IPS-11a (cell line): ENCODE measurements around the gene STIM2.
"Not testable (repeated sequence)": the region's sequence is repeated elsewhere in the genome, so short reads cannot be mapped to it uniquely, and the experiment has no call there.

Experiments used
- H3K4me3 ChIP-seq: one replicate; pipeline ENCODE4 v1.5.1; 2013; ENCODE audit warnings: low read depth, low read length, control low read depth

The STIM2 gene

DNA sequence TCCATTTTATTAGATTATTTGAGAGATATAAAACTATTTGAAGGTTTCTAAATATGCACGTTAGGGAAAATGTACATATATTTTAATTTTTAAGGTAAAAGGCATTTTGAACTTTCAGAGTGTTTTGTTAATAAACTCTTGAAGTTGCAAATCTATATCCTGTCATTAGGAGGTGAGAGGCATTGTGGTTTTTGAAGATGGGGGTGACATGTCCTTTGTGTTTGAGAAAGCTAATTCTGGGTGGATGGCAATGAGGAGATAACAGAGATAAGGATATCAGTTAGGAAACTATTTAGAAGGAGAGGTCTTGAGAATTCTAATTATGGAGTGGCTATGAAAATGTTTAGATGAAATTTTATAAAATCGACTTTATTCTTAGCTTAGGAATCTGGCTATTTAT lies 6.1 kb downstream of the STIM2 start:
- no peak overlapping the region for H3K4me3 ChIP-seq

DNA sequence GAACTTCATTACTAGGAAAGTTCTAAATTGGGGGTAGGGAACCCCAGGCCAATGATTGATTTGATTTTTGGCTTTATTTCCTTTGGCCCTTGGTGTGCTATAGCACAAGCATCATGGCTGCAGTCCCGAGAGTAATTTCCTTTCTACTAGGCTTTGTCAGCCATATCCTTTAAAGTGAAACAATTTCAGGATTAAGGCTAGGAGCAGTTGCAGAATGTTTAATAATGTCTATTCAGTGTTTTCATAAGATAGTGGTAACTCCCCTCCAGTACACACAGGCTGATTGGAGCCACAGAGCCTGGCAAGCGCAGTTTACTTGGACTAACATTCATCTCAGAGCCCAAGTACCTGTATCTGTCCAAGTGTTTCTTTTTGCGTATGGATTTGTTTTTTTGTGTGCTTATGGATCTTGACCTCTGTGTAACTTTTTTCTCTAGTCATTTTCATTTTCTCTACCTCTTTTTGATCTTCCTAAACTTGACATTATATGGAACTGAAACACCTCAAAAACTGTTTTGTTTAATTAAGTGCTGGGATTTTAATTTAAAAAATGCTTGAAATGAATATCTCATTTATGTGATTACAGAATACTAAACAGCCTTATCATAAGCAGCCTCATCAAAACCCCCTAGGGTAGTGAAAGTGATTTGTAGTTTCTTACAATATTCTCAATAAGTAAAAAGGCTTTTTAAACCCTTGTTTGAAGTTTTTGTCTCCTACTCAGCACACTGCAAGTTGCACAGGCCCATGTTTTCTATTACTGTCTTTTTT lies 7.5 kb downstream of the STIM2 start:
- H3K4me3 ChIP-seq, result no peak overlapping the region

DNA sequence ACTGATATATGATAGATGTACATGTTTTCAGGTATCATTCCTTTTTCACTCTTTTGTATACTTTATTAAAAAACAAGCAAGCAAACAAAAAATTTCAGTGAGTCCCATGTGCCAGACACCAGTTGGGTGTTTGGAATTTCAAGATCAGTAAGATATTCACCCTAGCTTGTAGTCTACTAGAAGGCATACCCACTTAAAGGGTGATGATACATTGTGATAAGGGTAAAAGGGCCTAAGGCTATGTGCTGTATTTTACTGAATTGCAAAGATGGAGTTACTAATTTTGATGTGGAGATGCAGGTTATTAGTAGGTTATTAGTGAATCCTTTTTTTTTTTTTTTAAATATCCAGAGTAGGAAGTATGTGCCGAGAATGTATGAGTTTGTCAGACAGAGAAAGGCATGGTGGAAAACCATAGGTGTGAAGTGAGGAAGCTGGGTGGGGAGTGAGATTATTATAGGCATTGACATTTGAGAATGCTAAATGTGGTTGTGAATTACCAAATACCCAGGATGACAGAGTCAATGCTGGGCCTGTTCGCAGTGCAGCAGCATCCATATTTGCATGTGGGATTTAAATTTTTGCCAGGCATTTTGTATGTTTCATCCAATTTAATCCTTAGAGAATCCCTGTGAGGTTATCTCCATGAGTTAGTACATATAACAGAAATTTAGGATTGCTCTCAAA lies 10.1 kb downstream of the STIM2 start:
- H3K4me3 ChIP-seq, result no peak overlapping the region

DNA sequence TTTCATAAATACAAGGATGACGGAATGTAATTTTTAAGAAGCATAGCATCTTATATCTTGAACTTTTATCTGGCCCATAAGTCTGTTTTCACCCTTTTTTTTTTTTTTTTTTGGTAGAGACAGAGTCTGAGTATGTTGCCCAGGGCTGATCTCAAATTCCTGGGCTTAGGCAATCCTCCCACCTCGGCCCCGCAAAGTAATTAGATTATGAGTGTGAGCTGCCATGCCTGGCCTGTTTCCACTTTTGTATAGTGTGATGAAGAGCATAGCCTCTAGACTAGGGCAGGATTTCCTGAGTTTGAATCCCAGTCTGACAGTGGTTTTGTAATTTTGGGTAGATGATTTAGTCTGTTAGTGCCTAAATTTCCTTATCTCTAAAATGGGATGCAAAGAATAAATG lies 11.0 kb downstream of the STIM2 start:
- H3K4me3 ChIP-seq, result no peak overlapping the region

DNA sequence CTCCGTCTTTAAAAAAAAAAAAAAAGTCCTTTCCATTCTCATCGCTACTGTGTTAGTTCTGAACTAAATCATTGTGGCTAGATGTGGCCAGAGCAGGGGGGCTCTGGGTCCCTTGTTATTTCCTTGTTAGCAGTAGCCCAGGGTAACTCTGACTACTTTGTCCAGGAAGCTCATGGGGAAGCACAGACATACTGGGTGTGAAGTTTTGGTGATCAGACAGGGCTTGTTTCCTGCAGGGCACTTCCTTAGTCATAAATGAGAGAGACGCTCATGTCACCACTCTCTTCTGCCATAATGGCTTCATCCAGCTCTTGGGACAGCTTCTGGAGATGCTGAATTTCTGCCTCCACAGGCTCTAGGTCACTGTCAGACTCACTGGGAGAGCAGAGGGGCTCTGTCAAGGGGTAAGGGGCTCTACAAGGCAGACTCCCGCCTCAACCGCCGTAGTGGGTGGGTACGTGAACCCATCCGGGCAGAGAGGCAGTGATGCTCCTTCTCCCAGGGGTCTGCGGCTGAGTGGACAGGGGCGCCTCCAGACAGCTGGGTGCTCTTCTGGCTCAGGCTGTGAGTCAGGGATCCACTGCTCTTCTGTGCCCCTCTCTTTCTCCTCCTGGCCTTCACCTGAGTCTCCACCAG lies 12.9 kb downstream of the STIM2 start:
- no peak overlapping the region for H3K4me3 ChIP-seq

DNA sequence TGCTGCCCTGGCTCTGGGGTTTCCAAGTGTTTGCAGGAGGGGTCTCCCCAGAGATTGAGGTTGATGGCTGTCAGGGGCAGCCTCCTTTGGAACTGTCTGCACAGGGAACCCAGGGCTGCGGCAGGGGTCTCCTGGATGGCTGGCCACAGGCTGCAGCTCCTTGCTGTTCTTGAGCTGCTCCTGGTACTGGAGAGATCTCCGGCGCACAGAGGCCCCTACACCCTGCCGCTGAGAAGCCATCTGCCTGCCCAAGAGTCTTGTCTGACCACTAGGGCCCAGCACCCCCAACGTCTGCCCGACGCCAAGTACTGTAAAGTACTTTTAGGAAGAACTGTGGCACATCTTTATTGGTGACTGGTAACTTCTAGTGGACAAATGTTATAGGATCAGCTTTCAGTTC lies 13.5 kb downstream of the STIM2 start:
- no peak overlapping the region for H3K4me3 ChIP-seq

DNA sequence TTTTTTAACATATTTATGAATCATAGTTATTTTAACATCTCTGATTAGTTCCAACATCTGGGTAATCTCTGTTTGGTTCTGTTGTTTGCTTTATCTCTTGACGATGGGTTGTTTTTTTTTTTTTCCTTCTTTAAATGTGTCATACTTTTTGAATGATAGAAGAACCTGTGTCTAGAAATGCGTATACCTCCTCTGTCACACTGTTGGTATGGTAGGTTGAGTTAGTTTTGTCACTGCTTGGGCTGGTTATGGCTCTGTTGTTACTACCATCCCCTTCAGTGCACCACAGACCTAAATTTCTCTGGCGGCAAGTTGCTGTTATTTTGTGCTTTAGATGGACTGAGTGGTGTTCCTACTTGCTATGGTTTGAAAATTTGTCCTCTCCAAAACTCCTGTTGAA lies 16.8 kb downstream of the STIM2 start:
- H3K4me3 ChIP-seq, result no peak overlapping the region

DNA sequence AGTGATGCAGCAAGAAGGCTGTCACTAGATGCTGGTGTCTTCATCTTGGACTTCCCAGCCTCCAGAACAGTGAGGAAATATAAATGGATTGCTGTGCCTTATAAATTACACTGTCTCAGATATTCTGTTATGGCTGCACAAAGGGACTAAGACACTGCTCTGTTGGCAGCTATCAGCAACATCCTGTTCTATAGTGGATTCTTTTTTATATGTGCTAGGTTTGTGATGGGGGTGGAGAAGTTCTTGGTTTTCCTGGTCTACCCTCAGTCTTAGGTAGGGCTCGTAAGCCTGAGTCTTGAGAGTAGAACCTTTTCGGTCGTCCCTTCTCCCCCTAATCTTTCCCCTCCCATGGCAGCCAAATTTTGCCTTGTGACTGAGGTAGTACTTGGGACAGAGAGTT lies 17.3 kb downstream of the STIM2 start:
- no peak overlapping the region for H3K4me3 ChIP-seq

DNA sequence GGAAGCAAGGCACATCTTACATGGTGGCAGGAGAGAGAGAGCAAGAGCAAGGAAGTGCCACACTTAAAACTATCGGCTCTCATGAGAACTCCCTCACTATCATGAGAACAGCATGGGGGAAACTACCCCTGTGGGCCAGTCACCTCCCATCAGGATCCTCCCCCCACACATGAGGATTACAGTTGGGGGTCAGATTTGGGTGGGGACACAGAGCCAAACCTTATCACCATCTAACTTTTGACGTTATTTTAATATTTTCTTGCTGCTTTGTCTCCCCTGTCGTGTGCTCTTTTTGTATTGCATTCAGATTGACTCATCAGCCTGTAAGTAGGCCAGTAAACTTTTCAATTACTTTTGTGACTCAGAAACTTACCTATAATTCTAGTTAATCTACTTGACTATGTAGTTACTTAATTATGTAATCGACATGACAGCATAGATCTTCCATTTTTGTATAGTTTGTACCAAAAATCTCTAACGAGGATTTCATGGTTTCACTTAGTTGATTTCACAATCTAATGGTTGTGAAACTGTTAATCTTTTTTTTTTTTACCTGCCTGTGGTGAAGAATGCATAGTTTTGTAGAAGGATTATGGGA lies 18.3 kb downstream of the STIM2 start:
- H3K4me3 ChIP-seq, result no peak overlapping the region

DNA sequence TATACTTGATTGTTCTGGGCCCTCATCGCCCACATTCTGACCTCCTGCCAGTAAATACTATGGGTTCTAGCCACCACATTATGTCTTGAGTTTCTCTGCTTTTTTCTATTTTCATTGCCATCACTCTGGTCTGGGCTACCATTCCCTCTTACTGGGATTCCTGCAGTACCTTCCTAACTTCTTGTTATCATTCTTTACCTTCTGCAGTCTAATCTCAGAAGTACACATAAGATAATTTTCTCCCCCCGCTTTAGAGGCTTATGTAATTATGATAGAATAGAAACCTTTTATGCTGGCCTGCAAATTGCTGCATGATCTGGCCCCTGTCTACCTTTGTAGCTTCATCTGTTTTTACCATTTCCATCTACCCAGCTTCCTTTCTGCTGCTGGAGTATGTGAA lies 19.2 kb downstream of the STIM2 start:
- H3K4me3 ChIP-seq, result no peak overlapping the region

DNA sequence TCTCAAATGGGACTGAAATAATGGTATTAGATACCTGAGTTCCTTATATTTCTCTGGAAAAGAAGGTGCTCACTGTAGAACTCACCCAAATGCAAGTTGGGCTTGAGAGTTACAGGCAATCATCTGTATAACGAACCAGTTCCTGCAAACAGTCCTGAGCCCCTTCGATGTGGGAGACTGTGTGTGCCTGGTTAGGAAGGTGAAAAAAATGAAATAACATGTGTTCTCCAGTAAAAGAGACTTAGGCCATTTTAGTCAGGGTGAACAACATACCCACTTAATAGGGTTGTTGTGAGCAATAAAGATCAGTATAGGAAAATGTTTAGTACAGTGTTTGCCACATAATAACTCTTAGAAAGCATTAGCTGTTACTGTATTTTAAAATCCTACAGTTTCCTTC lies 23.4 kb downstream of the STIM2 start:
- H3K4me3 ChIP-seq, result no peak overlapping the region

DNA sequence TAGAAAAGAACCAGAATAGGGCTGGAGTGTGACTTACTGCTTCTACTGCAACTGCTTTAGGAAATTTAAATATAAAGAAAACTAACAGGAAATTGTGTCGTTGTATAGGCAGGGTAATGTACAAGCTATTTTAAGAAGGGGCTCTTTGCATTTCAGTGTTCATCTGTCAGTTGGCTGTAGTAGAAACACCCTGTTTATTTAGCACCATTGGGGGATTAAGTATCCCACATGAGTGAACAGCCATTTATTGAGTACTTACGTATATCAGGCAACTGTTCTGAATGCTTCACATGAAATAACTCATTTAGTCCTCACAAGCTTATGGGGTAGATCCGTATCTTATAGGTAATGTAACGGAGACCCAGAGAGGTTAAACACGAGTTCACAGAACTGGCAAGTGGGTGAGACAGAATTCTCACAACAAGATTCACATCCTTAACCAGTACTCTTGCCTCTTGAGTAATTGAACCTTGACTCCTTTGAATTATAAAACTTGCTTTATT lies 23.9 kb downstream of the STIM2 start:
- no peak overlapping the region for H3K4me3 ChIP-seq

DNA sequence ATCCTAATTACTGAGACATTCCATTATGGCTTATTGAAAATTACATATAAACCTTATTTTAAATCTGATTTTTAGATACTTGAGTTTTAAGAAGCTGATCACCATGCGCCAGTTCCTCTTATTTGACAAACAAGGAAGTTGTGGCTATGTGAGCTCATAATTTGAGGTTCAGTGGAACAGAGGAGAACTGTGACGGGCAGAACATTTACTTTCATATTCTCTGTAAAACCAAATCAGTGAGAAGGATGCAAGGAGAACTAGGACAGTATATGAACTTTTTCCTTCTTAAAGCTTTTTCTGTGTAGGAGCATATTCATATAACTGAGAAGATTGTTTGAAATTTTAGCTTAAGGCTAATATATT lies 25.3 kb downstream of the STIM2 start:
- no peak overlapping the region for H3K4me3 ChIP-seq

DNA sequence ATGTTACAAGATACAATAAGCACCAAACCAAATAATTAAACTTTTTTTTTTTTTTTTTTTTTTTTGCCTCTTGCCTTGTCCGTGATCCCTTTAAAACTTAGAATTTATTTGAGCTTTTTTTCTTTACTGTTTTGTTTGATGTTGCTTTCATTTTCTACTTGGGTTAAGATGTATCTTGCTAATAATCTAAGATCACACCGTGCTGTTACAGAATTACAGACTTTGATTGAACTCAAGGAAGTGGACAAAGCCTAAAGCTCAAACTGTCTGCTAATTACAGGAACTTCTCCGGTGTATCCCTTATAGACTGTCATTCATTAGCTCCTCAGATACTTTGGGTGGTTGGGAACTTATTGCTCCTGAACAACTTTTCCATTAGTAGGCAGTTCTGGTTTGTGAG lies 26.5 kb downstream of the STIM2 start:
- H3K4me3 ChIP-seq, result no peak overlapping the region

DNA sequence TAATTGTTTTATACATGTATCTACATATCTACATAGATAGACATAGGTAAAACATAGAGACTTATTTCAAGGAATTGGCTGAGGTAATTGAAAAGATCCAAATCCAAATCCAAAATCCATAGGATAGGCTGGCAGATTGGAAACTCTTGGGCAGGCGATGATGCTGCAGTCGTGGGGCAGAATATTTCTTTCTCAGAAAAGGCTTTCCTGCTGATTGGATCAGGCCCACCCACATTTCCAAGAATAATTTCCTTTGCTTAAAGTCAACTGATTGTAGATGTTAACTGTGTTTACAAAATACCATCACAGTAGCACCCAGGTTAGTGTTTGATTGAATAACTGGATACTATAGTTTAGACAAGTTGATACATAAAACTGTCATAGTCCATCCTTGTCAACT lies 27.2 kb downstream of the STIM2 start:
- H3K4me3 ChIP-seq, result no peak overlapping the region

DNA sequence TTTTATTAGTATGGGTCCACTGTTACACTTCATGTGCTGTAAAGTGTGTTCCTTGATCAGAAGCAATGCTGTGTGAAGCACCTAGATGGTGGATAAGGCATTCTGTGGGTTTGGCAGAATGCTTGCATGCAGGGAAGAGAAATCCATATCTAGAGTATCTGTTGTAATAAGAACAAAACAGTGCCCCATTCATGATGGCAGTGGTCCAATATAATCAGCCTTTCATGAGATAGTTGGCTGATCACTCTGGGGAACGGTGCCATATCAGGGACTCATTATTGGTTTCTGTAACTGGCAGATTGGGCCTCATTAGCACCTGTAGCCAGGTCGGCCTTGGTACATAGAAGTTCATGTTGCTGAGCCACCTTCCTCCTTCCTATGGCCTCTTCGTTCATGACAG lies 28.7 kb downstream of the STIM2 start:
- no peak overlapping the region for H3K4me3 ChIP-seq

DNA sequence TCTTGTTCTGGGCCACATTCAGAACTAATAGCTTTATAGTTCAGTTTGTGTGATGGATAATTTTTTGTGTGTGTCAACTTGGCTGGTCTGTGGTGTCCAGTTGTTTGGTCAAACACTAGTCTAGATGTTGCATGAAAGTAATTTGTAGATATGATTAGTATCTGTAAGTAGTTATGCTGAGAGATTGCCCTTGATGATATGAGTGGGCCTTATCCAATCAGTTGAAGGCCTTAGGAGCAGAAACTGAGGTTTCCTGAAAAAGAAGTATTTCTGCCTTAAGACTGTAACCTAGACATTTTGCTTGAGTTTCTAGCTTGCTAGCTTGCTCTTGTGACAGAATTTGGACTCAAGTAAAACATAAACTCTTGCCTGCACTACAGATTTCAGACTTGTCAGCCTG lies 30.4 kb downstream of the STIM2 start:
- no peak overlapping the region for H3K4me3 ChIP-seq

DNA sequence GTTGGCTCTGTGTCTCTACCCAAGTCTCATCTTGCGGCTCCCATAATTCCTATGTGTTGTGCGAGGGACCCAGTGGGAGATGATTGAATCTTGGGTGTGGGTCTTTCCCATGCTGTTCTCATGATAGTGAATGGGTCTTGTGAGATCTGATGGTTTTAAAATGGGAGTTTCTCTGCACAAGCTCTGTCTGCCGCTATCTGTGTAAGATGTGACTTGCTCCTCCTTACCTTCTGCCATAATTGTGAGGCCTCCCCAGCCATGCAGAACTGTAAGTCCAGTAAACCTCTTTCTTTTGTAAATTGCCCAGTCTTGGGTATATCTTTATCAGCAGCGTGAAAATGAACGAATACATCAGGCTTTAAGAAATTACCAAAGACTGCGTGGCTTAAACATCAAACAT lies 31.2 kb downstream of the STIM2 start:
- H3K4me3 ChIP-seq, result no peak overlapping the region

DNA sequence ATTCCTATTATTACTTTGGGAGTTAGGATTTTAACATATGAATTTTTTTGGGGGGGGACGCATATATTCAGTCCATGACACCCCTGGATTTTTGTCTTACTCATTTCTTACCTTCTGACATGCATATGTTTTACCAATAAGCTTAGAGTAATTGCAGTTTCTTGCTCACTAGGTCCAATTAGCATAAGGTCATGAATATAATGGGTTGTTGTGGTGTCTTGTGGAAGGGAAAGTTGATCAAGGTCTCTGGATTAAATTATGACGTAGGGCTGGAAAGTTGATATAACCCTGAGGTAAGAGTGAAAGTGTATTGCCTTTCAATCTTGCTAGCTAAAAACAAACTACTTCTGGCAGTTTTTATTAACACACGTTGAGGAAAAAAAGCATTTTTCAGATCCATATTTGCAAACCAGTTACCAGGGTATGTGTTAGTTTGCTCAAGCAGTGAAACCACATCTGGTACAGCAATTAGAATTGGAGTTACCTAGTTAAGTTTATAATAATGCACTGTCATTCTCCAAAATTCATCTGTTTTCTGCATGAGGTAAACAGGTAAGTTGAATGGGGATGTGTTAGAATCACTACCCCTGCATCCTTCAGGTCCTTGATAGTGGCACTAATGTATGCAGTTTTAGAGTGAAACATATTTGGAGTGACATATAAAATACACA lies 32.0 kb downstream of the STIM2 start:
- no peak overlapping the region for H3K4me3 ChIP-seq

DNA sequence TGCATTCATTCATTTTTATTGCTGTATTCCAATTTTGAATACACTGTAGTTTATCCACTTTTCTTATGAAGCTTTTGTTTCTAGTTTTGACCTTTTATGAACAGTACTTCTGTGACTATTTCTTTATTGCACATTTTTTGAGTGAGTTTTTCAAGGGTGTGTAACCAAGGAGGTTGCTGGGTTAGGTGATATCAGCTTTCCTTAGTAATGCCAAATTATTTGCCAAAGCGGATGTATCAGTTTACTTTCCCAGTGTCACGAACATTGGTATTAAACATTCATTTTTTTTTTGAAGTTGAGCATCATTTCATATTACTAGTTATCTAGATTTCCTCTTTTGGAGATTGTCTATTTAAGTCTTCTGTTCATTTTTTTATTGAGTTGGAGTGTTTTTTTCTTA lies 32.9 kb downstream of the STIM2 start:
- H3K4me3 ChIP-seq, result no peak overlapping the region

DNA sequence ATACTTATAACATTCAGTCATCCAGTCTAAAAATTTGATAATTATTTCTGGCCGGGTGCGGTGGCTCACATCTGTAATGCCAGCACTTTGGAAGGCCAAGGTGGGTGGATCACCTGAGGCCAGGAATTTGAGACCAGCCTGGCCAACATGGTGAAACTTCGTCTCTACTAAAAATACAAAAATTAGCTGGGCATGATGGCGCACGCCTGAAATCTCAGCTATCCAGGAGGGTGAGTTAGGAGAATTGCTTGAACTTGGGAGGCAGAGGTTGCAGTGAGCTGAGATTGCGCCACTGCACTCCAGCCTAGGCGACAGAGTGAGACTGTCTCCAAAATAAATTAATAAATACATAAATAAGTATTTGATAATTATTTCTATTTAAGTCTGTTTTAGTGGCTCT lies 34.2 kb downstream of the STIM2 start:
- not testable (repeated sequence) for H3K4me3 ChIP-seq
